Right kidney (tissue), 1 donor: ENCODE results near the gene CLEC18B.
"Not testable (repeated sequence)": the region's sequence is repeated elsewhere in the genome, so short reads cannot be mapped to it uniquely, and the experiment has no call there.

Source experiments
- DNase-seq: peaks from one replicate; pipeline ENCODE4 v3.0.0-alpha.2; 2016

CLEC18B gene

GRCh38 chr16:74446866-74447265 lies 25.6 kb upstream of the CLEC18B start:
- DNase-seq: no peak

GRCh38 chr16:74443624-74444346 lies 22.5 kb upstream of the CLEC18B start:
- DNase-seq: not testable (repeated sequence)

DNA sequence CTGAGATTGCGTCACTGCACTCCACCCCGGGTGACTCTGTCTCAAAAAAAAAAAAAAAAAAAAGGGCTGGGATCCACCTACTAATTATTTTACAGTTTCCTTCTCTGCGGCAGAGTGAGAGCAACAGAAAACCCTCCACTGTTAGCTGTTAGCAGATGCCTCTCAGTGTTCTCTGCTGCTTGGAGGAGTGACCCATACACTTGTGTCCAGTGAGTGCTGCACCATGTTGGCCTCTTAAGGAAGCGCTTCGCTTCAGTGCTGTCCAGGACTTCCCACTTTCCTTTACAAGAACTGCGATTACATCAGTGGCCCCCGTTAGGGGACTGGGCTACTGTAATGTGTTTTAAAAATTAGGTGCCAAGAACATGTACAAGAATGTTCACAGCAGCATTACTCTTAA lies 18.4 kb upstream of the CLEC18B start:
- DNase-seq: no peak

GRCh38 chr16:74438492-74438979 lies 17.3 kb upstream of the CLEC18B start:
- DNase-seq: no peak

DNA sequence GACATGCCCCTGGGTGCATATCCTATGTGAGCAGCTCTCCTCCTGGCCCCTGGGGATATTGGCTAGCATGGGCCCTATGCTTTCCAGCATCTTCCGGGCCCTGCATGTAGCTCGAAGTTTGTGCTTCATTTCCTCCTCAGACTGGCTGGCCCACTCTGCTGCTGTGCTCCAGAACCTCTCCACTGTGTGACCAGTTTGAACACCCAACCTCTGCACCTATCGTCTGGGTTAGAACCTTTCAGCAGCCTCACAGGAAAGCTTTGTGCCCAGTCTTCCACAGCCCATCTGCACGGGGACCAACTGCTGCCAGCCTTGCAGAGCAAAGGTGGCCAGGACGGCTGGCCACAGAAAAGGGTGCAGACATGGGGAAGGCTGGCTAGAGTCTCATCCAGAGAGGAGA lies 10.2 kb upstream of the CLEC18B start:
- DNase-seq: no peak

DNA sequence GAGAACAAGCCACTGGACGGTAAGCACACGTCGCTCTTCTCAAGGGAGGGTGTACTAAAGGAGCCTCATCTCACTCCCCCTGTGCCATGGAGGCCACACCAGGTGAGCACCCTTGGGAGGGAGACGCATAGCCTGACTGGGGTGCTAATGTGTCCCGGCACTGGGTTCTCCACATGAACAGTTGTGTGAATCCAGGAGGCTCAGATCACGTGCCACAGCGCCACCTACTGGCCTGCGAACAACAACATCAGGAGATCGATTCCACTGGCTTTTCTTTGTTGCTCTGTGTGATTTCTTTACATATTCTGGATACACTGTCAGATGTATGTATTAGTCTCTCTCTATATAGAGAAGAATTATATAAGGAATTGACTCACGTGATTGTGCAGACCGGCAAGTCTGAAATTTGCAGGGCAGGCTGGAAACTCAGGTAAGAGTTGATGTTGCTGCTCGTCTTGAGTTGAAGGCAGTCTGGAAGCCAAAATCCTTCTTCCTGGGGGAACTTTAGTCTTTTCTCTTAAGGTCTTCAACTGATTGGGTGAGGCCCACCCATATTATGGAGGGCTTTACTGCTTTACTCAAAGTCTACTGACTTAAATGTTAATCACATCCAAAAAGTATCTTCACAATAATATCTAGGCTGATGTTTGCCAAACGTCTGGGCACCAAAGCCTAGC lies 8.9 kb upstream of the CLEC18B start:
- DNase-seq: peak; percentile 48

DNA sequence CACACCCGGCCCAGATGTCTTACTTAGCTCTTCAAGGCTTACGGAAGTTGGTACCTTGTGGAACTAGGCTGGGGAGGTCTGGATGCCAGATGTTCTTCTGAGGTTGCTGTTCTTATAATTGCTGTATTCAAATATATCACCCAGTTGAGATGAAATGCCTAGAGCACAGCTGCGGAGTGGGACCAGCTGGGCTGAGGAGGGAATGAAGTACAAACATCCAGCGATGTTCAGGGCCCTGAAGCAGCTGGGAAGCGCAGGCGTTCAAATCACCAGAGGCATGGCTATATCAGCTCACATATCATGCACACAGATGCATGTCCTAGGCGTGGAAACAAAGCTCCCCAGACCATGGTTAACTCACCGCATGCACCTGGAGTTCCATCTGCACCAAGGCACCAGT lies 7.2 kb upstream of the CLEC18B start:
- not testable (repeated sequence) for DNase-seq

DNA sequence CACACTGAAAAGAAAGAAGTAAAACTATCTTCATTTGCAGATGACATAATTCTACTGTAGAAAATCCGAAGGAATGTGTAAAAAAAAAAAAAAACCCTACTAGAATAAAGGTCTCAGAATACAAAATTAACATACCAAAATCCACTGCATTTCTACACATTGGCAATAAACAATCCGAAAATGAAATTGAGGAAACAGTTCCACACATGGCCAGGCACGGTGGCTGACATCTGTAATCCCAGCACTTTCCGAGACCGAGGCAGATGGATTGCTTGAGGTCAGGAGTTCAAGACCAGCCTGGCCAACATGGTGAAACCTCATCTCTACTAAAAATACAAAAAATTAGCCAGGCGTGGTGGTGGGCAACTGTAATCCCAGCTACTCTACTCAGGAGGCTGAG lies 4.5 kb upstream of the CLEC18B start:
- not testable (repeated sequence) for DNase-seq

DNA sequence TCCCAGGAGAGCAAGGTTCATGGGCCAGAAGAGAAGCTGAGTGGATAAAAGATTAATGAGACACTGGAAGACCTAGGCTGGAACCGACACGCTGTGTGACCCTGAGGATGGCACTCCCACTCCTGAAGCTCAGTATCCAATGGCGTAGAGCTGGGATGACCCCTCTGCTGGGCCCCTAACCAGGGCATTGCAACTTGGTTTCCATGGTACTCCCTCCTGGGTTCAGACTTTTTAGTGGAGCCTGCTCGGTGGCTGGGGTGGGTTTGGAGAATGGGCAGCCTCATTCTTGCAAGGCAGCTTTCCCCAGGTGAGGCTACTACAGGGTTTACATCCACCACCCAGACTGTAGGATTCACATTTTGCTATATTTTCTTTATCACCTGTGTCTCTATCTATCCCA lies 2.4 kb upstream of the CLEC18B start:
- DNase-seq: peak; percentile 19

DNA sequence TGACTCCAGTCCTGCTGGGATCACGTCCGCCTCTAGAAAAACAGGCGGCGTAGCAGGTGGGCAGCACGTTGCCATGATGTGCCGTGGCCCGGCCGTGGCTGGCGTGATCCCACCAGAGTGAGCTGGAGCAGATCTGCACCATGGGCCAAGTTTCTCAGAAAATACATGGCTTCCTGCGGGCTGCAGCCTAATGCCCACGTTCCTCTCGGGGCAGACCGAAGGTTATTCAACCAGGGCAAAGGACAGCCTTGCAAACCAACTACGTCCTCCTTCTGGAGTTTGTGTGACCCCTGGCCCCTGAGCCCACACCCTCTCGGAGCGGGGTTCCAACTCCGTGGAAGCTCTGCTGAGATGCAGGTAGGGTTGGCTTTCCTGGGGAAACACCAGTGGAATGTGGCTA lies 808 bp upstream of the CLEC18B start:
- peak; percentile 30 for DNase-seq

- peak; percentile 44 for DNase-seq
Observed at GRCh38 chr16:74421482-74421785, 156 bp upstream of the CLEC18B start.

DNA sequence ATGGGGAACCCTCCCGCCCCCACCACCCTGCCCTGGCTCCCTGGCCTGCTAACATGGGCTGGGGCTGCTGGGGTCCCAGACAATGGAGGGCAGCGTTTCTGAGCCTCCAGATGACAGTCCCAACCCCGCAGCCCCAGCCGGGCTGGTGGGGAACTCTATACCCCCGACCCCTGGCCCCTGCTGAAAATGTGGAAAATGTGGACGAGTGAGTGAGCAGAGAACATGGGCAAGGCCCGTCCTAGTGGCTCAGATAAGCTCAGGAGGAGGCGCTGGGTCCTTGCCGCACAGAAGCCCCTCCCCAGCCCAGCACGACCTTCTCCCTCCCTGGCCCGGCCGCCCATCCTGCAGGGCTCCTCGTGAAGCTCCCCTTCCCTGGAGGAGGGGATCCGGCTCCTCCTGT lies 1.5 kb downstream of the CLEC18B start:
- peak; percentile 34 for DNase-seq

- not testable (repeated sequence) for DNase-seq
Observed at GRCh38 chr16:74417897-74418296, 3.4 kb downstream of the CLEC18B start.

DNA sequence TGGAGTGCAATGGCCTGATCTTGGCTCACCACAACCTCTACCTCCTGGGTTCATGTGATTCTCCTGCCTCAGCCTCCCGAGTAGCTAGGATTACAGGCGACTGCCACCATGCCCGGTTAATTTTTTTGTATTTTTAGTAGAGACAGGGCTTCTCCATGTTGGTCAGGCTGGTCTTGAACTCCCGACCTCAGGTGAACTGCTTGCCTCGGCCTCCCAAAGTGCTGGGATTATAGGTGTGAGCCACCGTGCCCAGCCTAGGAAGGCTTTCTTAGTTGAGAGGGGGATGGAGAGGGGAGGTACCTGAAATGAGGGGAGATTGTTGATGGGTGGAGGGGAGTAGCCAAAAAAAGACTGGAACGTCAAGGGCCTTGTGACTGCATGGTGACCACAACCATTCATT lies 7.4 kb downstream of the CLEC18B start:
- DNase-seq: not testable (repeated sequence)

DNA sequence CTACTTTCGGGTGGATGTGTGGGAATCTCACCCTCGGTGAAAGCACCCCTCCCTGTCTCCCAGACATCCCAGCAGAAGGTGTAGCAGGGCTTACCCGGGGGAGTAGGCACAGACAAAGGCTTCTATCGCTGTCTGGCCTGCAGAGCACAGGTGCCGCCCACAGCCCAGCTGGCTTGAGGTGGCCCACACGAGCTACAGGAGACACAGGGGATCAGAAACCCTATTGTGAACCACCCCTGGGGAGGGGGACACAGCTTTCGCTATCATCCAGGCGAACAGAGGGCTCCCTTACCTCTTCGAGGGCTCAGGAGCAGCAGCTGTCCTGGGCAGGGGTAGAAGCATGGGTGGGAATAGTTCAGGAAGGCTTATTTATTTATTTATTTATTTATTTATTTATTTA lies 7.8 kb downstream of the CLEC18B start:
- not testable (repeated sequence) for DNase-seq

GRCh38 chr16:74412775-74413390 lies 8.4 kb downstream of the CLEC18B start:
- not testable (repeated sequence) for DNase-seq

- not testable (repeated sequence) for DNase-seq
Observed at GRCh38 chr16:74412138-74412774, 9.0 kb downstream of the CLEC18B start.

GRCh38 chr16:74410981-74411380 lies 10.3 kb downstream of the CLEC18B start:
- DNase-seq: not testable (repeated sequence)

DNA sequence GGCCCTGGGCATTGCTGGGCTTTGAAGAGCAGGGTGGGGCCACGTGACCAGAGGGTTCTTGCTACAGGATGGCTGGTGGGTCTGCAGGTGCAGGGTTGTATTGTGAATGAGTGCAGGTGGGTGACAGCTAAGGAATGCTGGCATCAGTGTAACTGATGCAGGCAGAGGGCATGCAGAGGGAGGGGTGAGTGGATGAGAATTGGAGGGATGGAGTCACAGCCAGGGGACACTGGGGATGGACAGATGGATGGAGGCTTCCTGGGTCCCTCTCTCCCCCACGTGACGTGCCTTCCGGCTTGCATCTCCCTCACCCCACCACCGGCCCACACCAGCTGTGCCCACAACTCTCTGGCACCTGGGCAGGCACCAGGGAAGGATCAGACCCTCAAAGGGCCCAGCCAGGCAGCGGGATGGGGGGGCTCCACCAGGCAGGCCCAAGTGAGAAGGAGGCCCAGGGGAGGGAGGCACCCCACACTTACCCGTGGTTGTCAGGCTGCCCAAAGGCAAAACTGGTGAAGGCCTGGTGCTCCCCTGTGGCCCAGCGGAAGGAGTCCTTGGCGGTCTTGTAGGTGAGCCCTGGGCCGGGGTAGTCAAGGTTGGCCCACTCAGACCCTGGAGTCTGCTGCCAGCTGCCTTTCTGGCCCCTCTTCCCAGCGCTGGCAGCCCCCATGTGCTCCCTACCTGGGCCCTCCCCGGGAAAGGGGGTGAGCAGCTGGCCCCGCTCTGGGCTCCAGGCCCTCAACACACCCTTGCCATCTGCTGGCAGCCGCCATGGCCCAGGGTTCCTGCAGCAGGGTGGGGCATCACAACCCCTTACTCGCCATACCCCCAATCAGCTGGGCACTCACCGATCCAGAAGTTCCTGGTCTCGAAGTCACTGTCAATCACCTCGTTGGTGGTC lies 11.0 kb downstream of the CLEC18B start:
- DNase-seq: not testable (repeated sequence)

DNA sequence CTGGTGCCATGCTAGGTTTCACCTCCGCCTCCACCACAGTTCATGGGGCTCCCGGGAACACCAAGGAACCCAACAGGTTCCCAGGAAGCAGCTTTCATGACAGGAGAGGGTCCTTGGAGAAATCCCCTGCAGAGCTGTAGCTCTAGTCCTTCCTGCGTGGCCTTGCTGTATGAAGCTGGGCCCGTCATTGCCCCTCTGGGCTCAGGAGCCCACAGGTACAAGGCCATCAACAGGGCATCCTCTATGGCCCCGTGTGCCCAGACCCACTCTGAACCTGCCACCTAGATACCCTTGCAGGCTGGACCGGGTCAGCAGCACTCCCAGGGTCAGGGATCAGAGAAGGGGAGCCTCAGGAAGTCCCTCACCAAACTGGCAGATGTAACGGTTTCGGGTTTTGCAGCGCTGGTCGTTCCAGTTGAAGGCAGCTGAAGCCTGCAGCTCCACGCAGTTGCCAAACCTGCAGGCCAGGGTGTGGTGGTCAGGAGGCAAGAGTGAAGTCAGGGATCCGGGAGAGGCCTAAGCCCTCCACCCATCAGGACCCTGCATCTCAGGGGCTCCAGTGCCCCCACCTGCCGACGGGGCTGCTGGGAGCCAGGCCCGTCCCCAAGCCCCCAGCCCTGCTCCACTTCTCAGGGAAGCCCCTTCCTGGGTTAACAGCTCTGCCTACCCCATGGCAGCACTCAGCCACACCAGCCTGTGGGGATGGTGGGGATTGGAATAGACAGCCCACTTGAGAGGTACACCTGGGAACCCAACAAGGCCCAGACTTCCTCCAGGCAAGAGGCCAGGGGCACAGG lies 11.9 kb downstream of the CLEC18B start:
- DNase-seq: not testable (repeated sequence)

GRCh38 chr16:74407362-74407705 lies 13.9 kb downstream of the CLEC18B start:
- peak; percentile 72 for DNase-seq
